HG03066 (cell line): ENCODE measurements around the gene EHMT1.
A peak's percentile ranks its signal among the peaks of the same experiment; 100 is the strongest.

Experiments
- ATAC-seq: cut with Tn5 transposase; IDR thresholded peaks from one replicate; pipeline ENCODE4 v1.9.1; 2021; ENCODE audit warnings: low read depth; ENCODE audit not compliant: unreplicated experiment

EHMT1 gene

GRCh38 chr9:137731947-137732813, 113.4 kb downstream of the EHMT1 start:
- no peak for ATAC-seq

- ATAC-seq = no peak
Observed at GRCh38 chr9:137733429-137733828, 114.6 kb downstream of the EHMT1 start.

- ATAC-seq = no peak
Observed at GRCh38 chr9:137734181-137734580, 115.4 kb downstream of the EHMT1 start.

- peak; percentile 90 for ATAC-seq
Observed at GRCh38 chr9:137738182-137738696, 119.4 kb downstream of the EHMT1 start.

- ATAC-seq = no peak
Observed at GRCh38 chr9:137738703-137739102, 119.9 kb downstream of the EHMT1 start.

- ATAC-seq = no peak
Observed at GRCh38 chr9:137739371-137740309, 120.8 kb downstream of the EHMT1 start.

- ATAC-seq = no peak
Observed at GRCh38 chr9:137740312-137740711, 121.5 kb downstream of the EHMT1 start.

GRCh38 chr9:137741330-137741729, 122.5 kb downstream of the EHMT1 start:
- ATAC-seq = no peak

- no peak for ATAC-seq
Observed at GRCh38 chr9:137742698-137743097, 123.9 kb downstream of the EHMT1 start.

GRCh38 chr9:137743695-137744094, 124.9 kb downstream of the EHMT1 start:
- no peak for ATAC-seq

- peak; percentile 37 for ATAC-seq
Observed at GRCh38 chr9:137744632-137745183, 125.9 kb downstream of the EHMT1 start.

- peak; percentile 63 for ATAC-seq
Observed at GRCh38 chr9:137745541-137745991, 126.8 kb downstream of the EHMT1 start.

GRCh38 chr9:137748311-137748710, 129.5 kb downstream of the EHMT1 start:
- no peak for ATAC-seq

- no peak for ATAC-seq
Observed at GRCh38 chr9:137748741-137749140, 129.9 kb downstream of the EHMT1 start.

GRCh38 chr9:137749511-137749910, 130.7 kb downstream of the EHMT1 start:
- ATAC-seq = no peak

- no peak for ATAC-seq
Observed at GRCh38 chr9:137750007-137750406, 131.2 kb downstream of the EHMT1 start.

- ATAC-seq = no peak
Observed at GRCh38 chr9:137750566-137750965, 131.8 kb downstream of the EHMT1 start.

- ATAC-seq = no peak
Observed at GRCh38 chr9:137751616-137752015, 132.8 kb downstream of the EHMT1 start.

GRCh38 chr9:137752426-137752825, 133.6 kb downstream of the EHMT1 start:
- no peak for ATAC-seq

- no peak for ATAC-seq
Observed at GRCh38 chr9:137753192-137753765, 134.5 kb downstream of the EHMT1 start.
